HL-60 (cell line): ENCODE results near the gene DENND1B.

Experiments used
- CTCF ChIP-seq: IDR thresholded peaks from one replicate; pipeline ENCODE4 v1.5.1; 2011; ENCODE audit warnings: low read length, control low read depth, inconsistent platforms; ENCODE audit not compliant: insufficient read depth
- GABPA ChIP-seq: IDR thresholded peaks from 2 replicates; pipeline ENCODE4 v1.6.1; 2012; ENCODE audit warnings: low read depth

DNA sequence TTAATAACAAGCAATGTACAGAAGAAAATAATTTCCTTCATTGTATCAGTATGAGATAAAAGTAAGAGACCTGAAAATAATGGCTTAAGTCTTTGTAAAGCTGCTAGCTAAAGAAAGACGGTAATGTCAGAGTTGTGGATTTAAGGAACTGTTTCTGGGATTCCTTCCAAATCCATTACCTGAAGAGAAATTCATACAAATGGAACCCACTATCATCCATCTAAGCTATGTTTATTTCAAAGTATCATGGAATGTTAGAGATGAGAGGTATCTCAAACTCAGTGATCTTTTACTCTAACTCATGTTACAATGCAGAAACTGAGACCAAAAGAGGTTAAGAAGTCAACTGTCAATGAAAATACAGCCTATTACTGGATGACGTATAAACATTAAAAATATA is 197.7 kb downstream of the DENND1B start:
- TF ChIP-seq CTCF (no peak), GABPA (no peak)
